HG03460 (cell line): ENCODE data around the gene COPE.
"Not testable (repeated sequence)": the region's sequence is repeated elsewhere in the genome, so short reads cannot be mapped to it uniquely, and the experiment has no call there.

Experiments
- ATAC-seq: cut with Tn5 transposase; IDR thresholded peaks from one replicate; pipeline ENCODE4 v1.9.1; 2021; ENCODE audit not compliant: unreplicated experiment

The COPE gene

GRCh38 chr19:18919086-18919899 lies at the start of gene COPE, which contains the start of gene DDX49:
COPE (minus strand) TSS chr19:18919387; CDS start chr19:18919348, 39 bp downstream.
DDX49 (plus strand) TSS chr19:18919715; CDS start chr19:18919742, 27 bp downstream.
- ATAC-seq: peak; percentile 90

GRCh38 chr19:18967358-18968146 lies 48.4 kb upstream of the COPE start:
- ATAC-seq: no peak

GRCh38 chr19:18966307-18966706 lies 47.1 kb upstream of the COPE start:
- no peak for ATAC-seq

- ATAC-seq: no peak
Observed at GRCh38 chr19:18964121-18964520, 44.9 kb upstream of the COPE start.

- ATAC-seq: no peak
Observed at GRCh38 chr19:18961767-18962620, 42.8 kb upstream of the COPE start.

GRCh38 chr19:18960370-18960769 lies 41.2 kb upstream of the COPE start:
- ATAC-seq: no peak

GRCh38 chr19:18955042-18955441 lies 35.9 kb upstream of the COPE start:
- no peak for ATAC-seq

GRCh38 chr19:18954094-18954493 lies 34.9 kb upstream of the COPE start:
- no peak for ATAC-seq

- ATAC-seq: not testable (repeated sequence)
Observed at GRCh38 chr19:18952364-18953003, 33.3 kb upstream of the COPE start.

- no peak for ATAC-seq
Observed at GRCh38 chr19:18951721-18952281, 32.6 kb upstream of the COPE start.

GRCh38 chr19:18949858-18950257 lies 30.7 kb upstream of the COPE start:
- ATAC-seq: no peak

- no peak for ATAC-seq
Observed at GRCh38 chr19:18948976-18949356, 29.8 kb upstream of the COPE start.

GRCh38 chr19:18948075-18948975 lies 29.1 kb upstream of the COPE start:
- no peak for ATAC-seq

GRCh38 chr19:18946918-18947317 lies 27.7 kb upstream of the COPE start:
- ATAC-seq: no peak

- ATAC-seq: no peak
Observed at GRCh38 chr19:18946335-18946734, 27.1 kb upstream of the COPE start.

- ATAC-seq: no peak
Observed at GRCh38 chr19:18945297-18945696, 26.1 kb upstream of the COPE start.

GRCh38 chr19:18943465-18943864 lies 24.3 kb upstream of the COPE start:
- ATAC-seq: no peak

GRCh38 chr19:18942692-18943091 lies 23.5 kb upstream of the COPE start:
- ATAC-seq: no peak

- no peak for ATAC-seq
Observed at GRCh38 chr19:18941628-18942354, 22.6 kb upstream of the COPE start.
